Kidney (tissue), 14 donors: ENCODE results near the gene REV3L. TPM values are rescaled to one million over a fixed set of nuclear protein-coding genes. Genes with fewer than 3 reads are reported as not detected.
"Not testable (repeated sequence)": the region's sequence is repeated elsewhere in the genome, so short reads cannot be mapped to it uniquely, and the experiment has no call there.

ENCODE experiments used
- DNase-seq, 5 donors: peaks; one replicate each; pipeline ENCODE4 v3.0.0-alpha.2; 2013 to 2020
- FAIRE-seq: peaks from 2 replicates; lab custom pipeline; 2012; peaks lifted over from hg19 to GRCh38; lab: Jason Lieb, UNC
- H3K27ac ChIP-seq, 2 donors: one replicate each; pipeline ENCODE4 v1.7.0; 2013; ENCODE audit warnings: low read depth in 2 of 2, low read length in 2 of 2, inconsistent platforms in 1 of 2
- H3K27me3 ChIP-seq: one replicate; pipeline ENCODE4 v1.7.1; 2013; ENCODE audit warnings: low read length, inconsistent platforms; ENCODE audit not compliant: control insufficient read depth, insufficient read depth
- H3K36me3 ChIP-seq, 3 donors: one replicate each; pipeline versions ENCODE4 v1.7.0 to v1.7.1; 2013; ENCODE audit warnings: low read length in 3 of 3, control low read depth in 1 of 3, inconsistent platforms in 1 of 3; ENCODE audit not compliant: insufficient read depth in 3 of 3, control insufficient read depth in 2 of 3
- H3K4me1 ChIP-seq, 3 donors: one replicate each; pipeline versions ENCODE4 v1.7.0 to v1.7.1; 2013; ENCODE audit warnings: low read length in 3 of 3, inconsistent platforms in 1 of 3, low read depth in 1 of 3; ENCODE audit not compliant: control insufficient read depth in 2 of 3, insufficient read depth in 2 of 3
- H3K4me3 ChIP-seq, 3 donors: one replicate each; pipeline versions ENCODE4 v1.7.0 to v1.8.1; 2013; ENCODE audit warnings: low read length in 3 of 3, control low read depth in 1 of 3, inconsistent platforms in 1 of 3
- H3K9ac ChIP-seq, 3 donors: one replicate each; pipeline versions ENCODE4 v1.7.0 to v1.7.1; 2013; ENCODE audit warnings: low read length in 3 of 3, control low read depth in 1 of 3, inconsistent platforms in 1 of 3
- H3K9me3 ChIP-seq, 3 donors: one replicate each; pipeline versions ENCODE4 v1.7.0 to v1.7.1; 2013; ENCODE audit warnings: low read length in 3 of 3, control low read depth in 1 of 3, inconsistent platforms in 1 of 3; ENCODE audit not compliant: control insufficient read depth in 2 of 3, insufficient read depth in 1 of 3
- intact Hi-C: fragments of 100-400 bp; cut with DNase I; formaldehyde crosslinking; loops from one replicate; pipeline ENCODE4 v1.11.1; 2022
- polyA plus RNA-seq: library from polyadenylated mRNA; stranded (reverse); fragments of 350-450 nt; fragmentation: Illumina TruSeq; extraction: RNeasy Lipid Tissue Mini Kit (QIAGEN cat#74804); gene quantifications from one replicate; pipeline ENCODE4 v1.2.3, GENCODE V29; 2014; ENCODE audit warnings: low read depth, low replicate concordance; ENCODE audit not compliant: insufficient read depth
- total RNA-seq: library from RNA; stranded (reverse); fragmentation: NEBNext Ultra II Directional; extraction: Animal tissue kit (Norgen Biotek cat#: 25700); gene quantifications from one replicate; pipeline ENCODE4 v1.2.1, GENCODE V29; 2021
- TF ChIP-seq, protein P1 (sequence below): IDR thresholded peaks from 3 replicates; pipeline ENCODE4 v1.5.1; 2012; ENCODE audit warnings: mild to moderate bottlenecking, moderate library complexity, borderline replicate concordance; ENCODE audit not compliant: insufficient read depth; ENCODE audit errors: extremely low read depth
- donor health status: control.
- donor health status: control.
- donor health status: control.
- donor health status: control.
- donor health status: control.
- donor health status: DM: yes; HTN: yes; CAD: no.
- donor health status: Normal renal cell carcinoma (clear cell type).

The REV3L gene
- total and polyA plus RNA-seq, 2 donors from 2014 or later = 4.4 to 30.0 TPM

- peaks cover 0 to 4% (median 2%) of the 10 kb centered on the region in 3 donors for H3K36me3 ChIP-seq
- intact Hi-C loops = no loop called here
- no peak for DNase-seq
Measured at GRCh38 chr6:111297776-111298175, 185.2 kb downstream of the REV3L start.

GRCh38 chr6:111294374-111294967 lies 188.5 kb downstream of the REV3L start:
- Histone ChIP-seq H3K9me3 (no peaks in the 10 kb centered on the region), H3K27ac (no peak overlapping the region), H3K4me1 (no peaks in the 10 kb centered on the region), H3K36me3 (peaks cover 0 to 2% (median 2%) of the 10 kb centered on the region in 3 donors), H3K27me3 (no peaks in the 10 kb centered on the region), H3K9ac (no peak overlapping the region), H3K4me3 (no peak overlapping the region)
- TF ChIP-seq, protein P1, sequence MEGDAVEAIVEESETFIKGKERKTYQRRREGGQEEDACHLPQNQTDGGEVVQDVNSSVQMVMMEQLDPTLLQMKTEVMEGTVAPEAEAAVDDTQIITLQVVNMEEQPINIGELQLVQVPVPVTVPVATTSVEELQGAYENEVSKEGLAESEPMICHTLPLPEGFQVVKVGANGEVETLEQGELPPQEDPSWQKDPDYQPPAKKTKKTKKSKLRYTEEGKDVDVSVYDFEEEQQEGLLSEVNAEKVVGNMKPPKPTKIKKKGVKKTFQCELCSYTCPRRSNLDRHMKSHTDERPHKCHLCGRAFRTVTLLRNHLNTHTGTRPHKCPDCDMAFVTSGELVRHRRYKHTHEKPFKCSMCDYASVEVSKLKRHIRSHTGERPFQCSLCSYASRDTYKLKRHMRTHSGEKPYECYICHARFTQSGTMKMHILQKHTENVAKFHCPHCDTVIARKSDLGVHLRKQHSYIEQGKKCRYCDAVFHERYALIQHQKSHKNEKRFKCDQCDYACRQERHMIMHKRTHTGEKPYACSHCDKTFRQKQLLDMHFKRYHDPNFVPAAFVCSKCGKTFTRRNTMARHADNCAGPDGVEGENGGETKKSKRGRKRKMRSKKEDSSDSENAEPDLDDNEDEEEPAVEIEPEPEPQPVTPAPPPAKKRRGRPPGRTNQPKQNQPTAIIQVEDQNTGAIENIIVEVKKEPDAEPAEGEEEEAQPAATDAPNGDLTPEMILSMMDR = no peak
- FAIRE-seq = no peak
- intact Hi-C loops = no loop called here
- no peak for DNase-seq

More at GRCh38 chr6:111297776-111298175, 185.2 kb downstream of the REV3L start:
- TF ChIP-seq, protein P1 = no peak
- Histone ChIP-seq H3K9ac (no peak overlapping the region), H3K4me1 (no peaks in the 10 kb centered on the region), H3K4me3 (no peak overlapping the region), H3K9me3 (peaks cover 0 to 3% (median 0%) of the 10 kb centered on the region in 3 donors), H3K27ac (no peak overlapping the region), H3K27me3 (no peaks in the 10 kb centered on the region)
- FAIRE-seq = peak; percentile 13

DNA sequence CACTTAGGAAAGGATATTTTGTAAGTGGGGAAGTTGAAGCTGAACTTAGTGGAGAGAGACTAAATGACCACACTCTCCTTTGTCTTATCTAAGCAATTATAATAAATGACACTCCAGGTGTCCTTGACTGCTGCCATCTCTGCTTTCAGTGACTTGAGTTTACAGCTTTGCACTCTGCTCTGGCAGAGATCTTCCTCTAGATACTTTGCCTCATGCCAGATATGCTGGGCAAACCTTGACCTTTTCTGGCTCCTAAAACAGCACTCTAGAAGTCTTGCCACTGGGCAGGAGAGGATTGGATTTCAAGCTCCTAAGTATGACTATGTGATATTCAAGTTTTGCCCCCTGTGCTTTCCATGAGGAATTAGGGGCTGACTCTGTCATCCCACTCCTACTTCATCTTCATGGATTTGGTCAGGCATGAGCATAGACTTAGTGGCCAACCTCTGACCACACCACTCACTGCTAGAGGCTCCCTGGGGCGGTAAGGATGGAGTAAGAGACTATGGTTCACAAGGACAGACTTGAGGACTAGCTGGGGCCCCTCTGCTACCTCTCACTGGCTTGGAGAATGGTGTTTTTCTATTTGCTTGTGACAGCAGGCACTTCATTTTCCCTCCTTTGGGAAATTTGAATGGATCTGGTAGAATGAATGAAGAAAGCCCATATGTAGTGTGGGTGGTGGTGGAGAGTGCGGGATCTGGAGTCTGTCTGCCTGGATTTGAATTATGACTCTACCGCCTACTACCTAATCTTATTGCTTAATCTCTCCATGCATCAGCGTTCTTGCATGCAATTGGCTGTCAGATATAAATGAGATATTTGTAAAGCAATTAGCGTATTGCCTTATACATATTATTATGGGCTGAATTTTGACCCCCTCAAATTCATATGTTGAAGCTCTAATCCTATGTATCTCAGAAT lies 191.4 kb downstream of the REV3L start:
- Histone ChIP-seq H3K27ac (no peak overlapping the region), H3K27me3 (no peaks in the 10 kb centered on the region), H3K36me3 (peaks cover 0 to 2% (median 2%) of the 10 kb centered on the region in 3 donors), H3K9ac (no peak overlapping the region), H3K4me1 (no peaks in the 10 kb centered on the region), H3K9me3 (no peaks in the 10 kb centered on the region), H3K4me3 (no peak overlapping the region)
- no peak for DNase-seq
- FAIRE-seq = no peak
- TF ChIP-seq, protein P1 = no peak
- intact Hi-C loops = no loop called here

GRCh38 chr6:111290689-111291335 lies 192.2 kb downstream of the REV3L start:
- H3K4me3 ChIP-seq, H3K4me1 ChIP-seq, H3K27ac ChIP-seq, H3K9ac ChIP-seq, H3K9me3 ChIP-seq, H3K27me3 ChIP-seq, H3K36me3 ChIP-seq, FAIRE-seq, intact Hi-C loops, DNase-seq: not testable (repeated sequence)

GRCh38 chr6:111284356-111284755 lies 198.7 kb downstream of the REV3L start:
- peaks cover 0 to 15% (median 9%) of the 10 kb centered on the region in 3 donors for H3K4me1 ChIP-seq
- H3K9me3 ChIP-seq, DNase-seq, H3K27me3 ChIP-seq, intact Hi-C loops, FAIRE-seq, H3K36me3 ChIP-seq, H3K9ac ChIP-seq, H3K27ac ChIP-seq, H3K4me3 ChIP-seq: not testable (repeated sequence)
